ENCODE results near the gene TDRD12. TPM values are rescaled to one million over a fixed set of nuclear protein-coding genes. Genes with fewer than 3 reads are reported as not detected.

TDRD12 gene
- total and polyA plus RNA-seq, 2 of the 13 experiments (the other 11 are each of a cell fraction or from before 2014, with no cell fraction given), result 0.03 to 0.40 TPM

DNA sequence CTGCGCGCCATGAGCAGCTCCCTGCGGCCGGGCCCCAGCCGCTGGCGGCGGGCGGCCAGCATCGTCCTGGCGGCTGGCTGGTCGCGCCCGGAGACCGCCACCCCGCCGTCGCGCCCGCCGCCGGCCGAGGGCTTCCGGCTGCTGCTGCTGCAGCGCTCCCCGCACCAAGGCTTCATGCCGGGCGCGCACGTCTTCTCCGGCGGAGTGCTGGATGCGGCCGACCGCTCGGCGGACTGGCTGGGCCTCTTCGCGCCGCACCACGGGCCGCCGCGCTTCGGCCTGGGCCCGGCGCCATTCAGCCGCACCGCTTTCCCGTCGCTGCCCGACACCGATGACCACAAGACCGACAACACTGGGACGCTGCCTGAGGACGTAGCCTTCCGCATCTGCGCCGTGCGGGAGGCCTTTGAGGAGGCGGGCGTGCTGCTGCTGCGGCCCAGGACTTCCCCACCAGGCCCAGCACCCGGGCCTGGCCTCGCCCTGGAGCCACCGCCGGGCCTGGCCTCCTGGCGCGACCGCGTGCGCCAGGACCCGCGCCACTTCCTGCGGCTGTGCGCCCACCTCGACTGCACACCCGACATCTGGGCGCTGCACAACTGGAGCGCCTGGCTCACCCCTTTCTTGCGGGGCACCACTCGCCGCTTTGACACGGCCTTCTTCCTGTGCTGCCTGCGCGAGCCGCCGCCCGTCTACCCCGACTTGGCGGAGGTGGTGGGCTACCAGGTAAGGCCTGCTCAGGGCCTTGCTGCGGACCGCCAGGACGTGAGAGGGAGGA is 27.4 kb upstream of the TDRD12 start (continued):
- TF ChIP-seq, protein P1, sequence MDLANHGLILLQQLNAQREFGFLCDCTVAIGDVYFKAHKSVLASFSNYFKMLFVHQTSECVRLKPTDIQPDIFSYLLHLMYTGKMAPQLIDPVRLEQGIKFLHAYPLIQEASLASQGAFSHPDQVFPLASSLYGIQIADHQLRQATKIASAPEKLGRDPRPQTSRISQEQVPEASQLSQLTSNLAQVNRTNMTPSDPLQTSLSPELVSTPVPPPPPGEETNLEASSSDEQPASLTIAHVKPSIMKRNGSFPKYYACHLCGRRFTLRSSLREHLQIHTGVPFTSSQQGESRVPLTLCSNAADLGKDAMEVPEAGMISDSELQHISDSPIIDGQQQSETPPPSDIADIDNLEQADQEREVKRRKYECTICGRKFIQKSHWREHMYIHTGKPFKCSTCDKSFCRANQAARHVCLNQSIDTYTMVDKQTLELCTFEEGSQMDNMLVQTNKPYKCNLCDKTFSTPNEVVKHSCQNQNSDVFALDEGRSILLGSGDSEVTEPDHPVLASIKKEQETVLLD (CRISPR knock-in tag; IDR thresholded peaks at IDR 0.05; ENCODE audit: low read depth), result peak; percentile 46; the same call in 1 of the 2 replicates
- TF ChIP-seq, protein P2, sequence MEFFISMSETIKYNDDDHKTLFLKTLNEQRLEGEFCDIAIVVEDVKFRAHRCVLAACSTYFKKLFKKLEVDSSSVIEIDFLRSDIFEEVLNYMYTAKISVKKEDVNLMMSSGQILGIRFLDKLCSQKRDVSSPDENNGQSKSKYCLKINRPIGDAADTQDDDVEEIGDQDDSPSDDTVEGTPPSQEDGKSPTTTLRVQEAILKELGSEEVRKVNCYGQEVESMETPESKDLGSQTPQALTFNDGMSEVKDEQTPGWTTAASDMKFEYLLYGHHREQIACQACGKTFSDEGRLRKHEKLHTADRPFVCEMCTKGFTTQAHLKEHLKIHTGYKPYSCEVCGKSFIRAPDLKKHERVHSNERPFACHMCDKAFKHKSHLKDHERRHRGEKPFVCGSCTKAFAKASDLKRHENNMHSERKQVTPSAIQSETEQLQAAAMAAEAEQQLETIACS (CRISPR knock-in tag; IDR thresholded peaks at IDR 0.05), result no peak
- peak; percentile 60; the same call in 1 of the 2 replicates for TF ChIP-seq FLYWCH1 (CRISPR knock-in tag; IDR thresholded peaks at IDR 0.05)
- TF ChIP-seq ONECUT2 (CRISPR knock-in tag; IDR thresholded peaks at IDR 0.05), result no peak
- no peak for TF ChIP-seq U2AF2 (IDR thresholded peaks at IDR 0.05; ENCODE audit: low read depth, low read length)
- TF ChIP-seq, protein P3, sequence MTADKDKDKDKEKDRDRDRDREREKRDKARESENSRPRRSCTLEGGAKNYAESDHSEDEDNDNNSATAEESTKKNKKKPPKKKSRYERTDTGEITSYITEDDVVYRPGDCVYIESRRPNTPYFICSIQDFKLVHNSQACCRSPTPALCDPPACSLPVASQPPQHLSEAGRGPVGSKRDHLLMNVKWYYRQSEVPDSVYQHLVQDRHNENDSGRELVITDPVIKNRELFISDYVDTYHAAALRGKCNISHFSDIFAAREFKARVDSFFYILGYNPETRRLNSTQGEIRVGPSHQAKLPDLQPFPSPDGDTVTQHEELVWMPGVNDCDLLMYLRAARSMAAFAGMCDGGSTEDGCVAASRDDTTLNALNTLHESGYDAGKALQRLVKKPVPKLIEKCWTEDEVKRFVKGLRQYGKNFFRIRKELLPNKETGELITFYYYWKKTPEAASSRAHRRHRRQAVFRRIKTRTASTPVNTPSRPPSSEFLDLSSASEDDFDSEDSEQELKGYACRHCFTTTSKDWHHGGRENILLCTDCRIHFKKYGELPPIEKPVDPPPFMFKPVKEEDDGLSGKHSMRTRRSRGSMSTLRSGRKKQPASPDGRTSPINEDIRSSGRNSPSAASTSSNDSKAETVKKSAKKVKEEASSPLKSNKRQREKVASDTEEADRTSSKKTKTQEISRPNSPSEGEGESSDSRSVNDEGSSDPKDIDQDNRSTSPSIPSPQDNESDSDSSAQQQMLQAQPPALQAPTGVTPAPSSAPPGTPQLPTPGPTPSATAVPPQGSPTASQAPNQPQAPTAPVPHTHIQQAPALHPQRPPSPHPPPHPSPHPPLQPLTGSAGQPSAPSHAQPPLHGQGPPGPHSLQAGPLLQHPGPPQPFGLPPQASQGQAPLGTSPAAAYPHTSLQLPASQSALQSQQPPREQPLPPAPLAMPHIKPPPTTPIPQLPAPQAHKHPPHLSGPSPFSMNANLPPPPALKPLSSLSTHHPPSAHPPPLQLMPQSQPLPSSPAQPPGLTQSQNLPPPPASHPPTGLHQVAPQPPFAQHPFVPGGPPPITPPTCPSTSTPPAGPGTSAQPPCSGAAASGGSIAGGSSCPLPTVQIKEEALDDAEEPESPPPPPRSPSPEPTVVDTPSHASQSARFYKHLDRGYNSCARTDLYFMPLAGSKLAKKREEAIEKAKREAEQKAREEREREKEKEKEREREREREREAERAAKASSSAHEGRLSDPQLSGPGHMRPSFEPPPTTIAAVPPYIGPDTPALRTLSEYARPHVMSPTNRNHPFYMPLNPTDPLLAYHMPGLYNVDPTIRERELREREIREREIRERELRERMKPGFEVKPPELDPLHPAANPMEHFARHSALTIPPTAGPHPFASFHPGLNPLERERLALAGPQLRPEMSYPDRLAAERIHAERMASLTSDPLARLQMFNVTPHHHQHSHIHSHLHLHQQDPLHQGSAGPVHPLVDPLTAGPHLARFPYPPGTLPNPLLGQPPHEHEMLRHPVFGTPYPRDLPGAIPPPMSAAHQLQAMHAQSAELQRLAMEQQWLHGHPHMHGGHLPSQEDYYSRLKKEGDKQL (CRISPR knock-in tag; IDR thresholded peaks at IDR 0.05; ENCODE audit: low read depth), result no peak
- TF ChIP-seq, protein P4, sequence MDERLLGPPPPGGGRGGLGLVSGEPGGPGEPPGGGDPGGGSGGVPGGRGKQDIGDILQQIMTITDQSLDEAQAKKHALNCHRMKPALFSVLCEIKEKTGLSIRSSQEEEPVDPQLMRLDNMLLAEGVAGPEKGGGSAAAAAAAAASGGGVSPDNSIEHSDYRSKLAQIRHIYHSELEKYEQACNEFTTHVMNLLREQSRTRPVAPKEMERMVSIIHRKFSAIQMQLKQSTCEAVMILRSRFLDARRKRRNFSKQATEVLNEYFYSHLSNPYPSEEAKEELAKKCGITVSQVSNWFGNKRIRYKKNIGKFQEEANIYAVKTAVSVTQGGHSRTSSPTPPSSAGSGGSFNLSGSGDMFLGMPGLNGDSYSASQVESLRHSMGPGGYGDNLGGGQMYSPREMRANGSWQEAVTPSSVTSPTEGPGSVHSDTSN (CRISPR knock-in tag; IDR thresholded peaks at IDR 0.05), result no peak
- no peak for TF ChIP-seq ZKSCAN5 (CRISPR knock-in tag; IDR thresholded peaks at IDR 0.05)

Measured in HepG2 (cell line).